Measurements from ENCODE around the gene CNTN6.

DNA sequence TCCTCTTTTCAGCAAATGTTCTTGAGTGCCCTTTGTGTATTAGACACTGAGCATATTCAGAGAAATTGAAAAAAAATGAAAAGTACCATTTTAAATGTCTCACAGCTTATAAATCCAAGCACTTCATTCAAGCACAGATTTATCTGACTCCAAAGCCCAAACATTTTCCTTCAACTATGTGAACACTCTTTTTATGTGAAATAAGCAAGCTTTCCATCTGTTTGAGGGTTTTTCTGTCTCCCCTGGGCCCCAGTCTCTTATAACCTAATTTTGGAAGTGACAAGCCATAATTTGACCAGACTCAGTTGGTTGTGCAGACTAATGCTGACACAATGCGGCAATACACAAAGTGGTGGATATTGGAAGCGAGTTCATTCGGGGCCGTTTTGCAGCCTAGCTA lies 170.3 kb downstream of the CNTN6 start:
- TF ChIP-seq, protein P1, sequence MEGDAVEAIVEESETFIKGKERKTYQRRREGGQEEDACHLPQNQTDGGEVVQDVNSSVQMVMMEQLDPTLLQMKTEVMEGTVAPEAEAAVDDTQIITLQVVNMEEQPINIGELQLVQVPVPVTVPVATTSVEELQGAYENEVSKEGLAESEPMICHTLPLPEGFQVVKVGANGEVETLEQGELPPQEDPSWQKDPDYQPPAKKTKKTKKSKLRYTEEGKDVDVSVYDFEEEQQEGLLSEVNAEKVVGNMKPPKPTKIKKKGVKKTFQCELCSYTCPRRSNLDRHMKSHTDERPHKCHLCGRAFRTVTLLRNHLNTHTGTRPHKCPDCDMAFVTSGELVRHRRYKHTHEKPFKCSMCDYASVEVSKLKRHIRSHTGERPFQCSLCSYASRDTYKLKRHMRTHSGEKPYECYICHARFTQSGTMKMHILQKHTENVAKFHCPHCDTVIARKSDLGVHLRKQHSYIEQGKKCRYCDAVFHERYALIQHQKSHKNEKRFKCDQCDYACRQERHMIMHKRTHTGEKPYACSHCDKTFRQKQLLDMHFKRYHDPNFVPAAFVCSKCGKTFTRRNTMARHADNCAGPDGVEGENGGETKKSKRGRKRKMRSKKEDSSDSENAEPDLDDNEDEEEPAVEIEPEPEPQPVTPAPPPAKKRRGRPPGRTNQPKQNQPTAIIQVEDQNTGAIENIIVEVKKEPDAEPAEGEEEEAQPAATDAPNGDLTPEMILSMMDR (IDR thresholded peaks at IDR 0.05) = no peak
- no peak for TF ChIP-seq POLR2A (IDR thresholded peaks at IDR 0.05)

All from adrenal gland (tissue), 5 donors.